Heart left ventricle (tissue), 16 donors: Measurements from ENCODE around the gene SDC4. TPM values are rescaled to one million over a fixed set of nuclear protein-coding genes. Genes with fewer than 3 reads are reported as not detected.
A peak's percentile ranks its signal among the peaks of the same experiment; 100 is the strongest.

Experiments
- ATAC-seq, 4 donors: fragments of 200-7000 bp; cut with Tn5 transposase; one replicate each; pipeline ENCODE4 v1.9.1; 2020 to 2022; ENCODE audit warnings: moderate library complexity in 4 of 4, mild to moderate bottlenecking in 3 of 4, moderate number of reproducible peaks in 1 of 4
- DNase-seq, 5 donors: peaks; one replicate each; pipeline ENCODE4 v3.0.0-alpha.2; 2020
- H3K27ac ChIP-seq, 12 donors: fragments of 200-600 bp; sonication (generic) in 4 of 12; one replicate each; pipeline versions ENCODE4 v1.5.0 to v1.8.0; 2016 to 2022; ENCODE audit warnings: mild to moderate bottlenecking in 2 of 12
- H3K27me3 ChIP-seq, 9 donors: fragments of 200-600 bp; sonication (generic) in 2 of 9; one replicate each; pipeline versions ENCODE4 v1.5.1 to v1.8.0; 2016 to 2022; ENCODE audit warnings: mild to moderate bottlenecking in 3 of 9
- H3K36me3 ChIP-seq, 9 donors: fragments of 200-600 bp; sonication (generic) in 2 of 9; one replicate each; pipeline versions ENCODE4 v1.5.0 to v1.8.0; 2018 to 2022; ENCODE audit warnings: mild to moderate bottlenecking in 2 of 9
- H3K4me1 ChIP-seq, 12 donors: fragments of 200-600 bp; sonication (generic) in 4 of 12; one replicate each; pipeline versions ENCODE4 v1.5.0 to v1.8.0; 2016 to 2022; ENCODE audit warnings: mild to moderate bottlenecking in 3 of 12
- H3K4me3 ChIP-seq, 12 donors: fragments of 200-600 bp; sonication (generic) in 4 of 12; one replicate each; pipeline versions ENCODE4 v1.5.0 to v1.8.0; 2017 to 2022; ENCODE audit warnings: mild to moderate bottlenecking in 9 of 12, moderate library complexity in 4 of 12
- H3K9me3 ChIP-seq, 12 donors: fragments of 200-600 bp; sonication (generic) in 4 of 12; one replicate each; pipeline versions ENCODE4 v1.5.0 to v1.8.0; 2016 to 2022; ENCODE audit warnings: mild to moderate bottlenecking in 1 of 12
- POLR2A ChIP-seq, 2 donors: fragments of 450-650 bp; IDR thresholded peaks; one replicate each; pipeline ENCODE4 v1.6.1; 2017; ENCODE audit warnings: antibody characterized with exemption in 2 of 2, mild to moderate bottlenecking in 2 of 2, moderate library complexity in 2 of 2
- WGBS, 4 donors: extraction: QIAGEN DNeasy Blood & Tissue Kit in 2 of 4; methylation state at CpG; one replicate each; pipeline versions ENCODE4 v1.1.5 to v1.1.7; 2013 to 2018; 5-methylcytosine and 5-hydroxymethylcytosine counted together
- intact Hi-C, 10 donors: fragments of 100-400 bp; cut with DNase I; formaldehyde crosslinking; loops; one replicate each; pipeline versions ENCODE4 v1.11.1 to v1.14.2; 2022
- polyA plus RNA-seq, 2 donors: library from polyadenylated mRNA; stranded (reverse); fragments of 200-250 nt; gene quantifications; one replicate each; pipeline ENCODE4 v1.2.3, GENCODE V29; 2013
- total RNA-seq, 9 donors: library from RNA; depleted of rRNA in 2 of 9; stranded (reverse); fragments of >200 nt in 2 of 9; fragmentation: NEBNext Ultra II Directional in 3 of 9; extraction: Animal tissue kit (Norgen Biotek cat#: 25700) in 3 of 9; gene quantifications; one replicate each; pipeline versions ENCODE4 v1.1.0 to v1.2.4, GENCODE V29; 2016 to 2023
- TF ChIP-seq, protein P1 (sequence below), 12 donors: fragments of 200-600 bp; sonication (generic) in 4 of 12; IDR thresholded peaks; one replicate each; pipeline versions ENCODE4 v1.5.0 to v1.8.0; 2018 to 2022; ENCODE audit warnings: antibody characterized with exemption in 12 of 12, mild to moderate bottlenecking in 5 of 12
- donor health status: ischemic (EF 13 %, LVEDD 7.1; RV severe dilation, severe dysfunction).
- donor health status: healthy with polysubstance abuse.
- donor health status: DM: no; HTN: yes; CAD: no.
- donor health status: DM: no; HTN: no; CAD: no.
- donor health status: ischemic (EF 25% LVEDD 6.9; RV normal size, moderate dysfunction).
- donor health status: ischemic (EF 25% LVEDD 5.7; RV mildly dilated, moderate dysfunction).
- donor health status: healthy.
- donor health status: DM: yes; HTN: yes; CAD: no.
- donor health status: ischemic (EF 35%, LVEDD 5.7; RV mildly dilated, moderate dysfunction).
- donor health status: nonischemic (EF 11% LVEDD 7.7; RV severe dilation, severe dysfunction).
- donor health status: DM: yes; HTN: yes; CAD: no.
- donor health status: PGD.
- donor health status: ischemic (EF 29% LVEDD 5.4; RV normal size, mild dysfunction).
- donor health status: nonischemic (EF 23%, LVEDD 6.1; RV moderate dilation, normal function).

The SDC4 gene
- total and polyA plus RNA-seq, 11 donors = 44.3 to 140 (median 94.1) TPM

DNA sequence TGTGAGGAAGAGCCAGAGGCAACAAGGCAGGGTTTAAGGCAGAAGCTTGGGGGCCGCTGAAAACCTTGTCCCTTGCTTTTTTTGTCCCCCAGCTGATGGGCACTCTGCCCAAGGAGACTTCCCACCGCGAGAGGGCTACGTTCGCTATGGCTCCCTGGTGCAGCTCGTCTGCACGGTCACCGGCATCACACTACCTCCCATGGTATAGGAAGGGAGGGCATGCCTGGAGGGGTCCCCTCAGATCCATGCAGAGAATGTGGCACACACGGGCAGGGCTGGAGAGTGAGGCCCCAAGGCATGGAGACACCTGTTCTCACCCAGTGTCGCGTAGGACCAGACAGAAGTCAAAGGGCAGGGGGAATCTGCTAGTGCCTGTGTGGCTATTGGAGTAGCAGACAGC, 34.3 kb downstream of the SDC4 start:
- DNase-seq (no peak), ATAC-seq (no peak)
- peaks cover 0 to 10% (median 0%) of the 10 kb centered on the region in 12 donors for H3K4me1 ChIP-seq
- TF ChIP-seq, protein P1, sequence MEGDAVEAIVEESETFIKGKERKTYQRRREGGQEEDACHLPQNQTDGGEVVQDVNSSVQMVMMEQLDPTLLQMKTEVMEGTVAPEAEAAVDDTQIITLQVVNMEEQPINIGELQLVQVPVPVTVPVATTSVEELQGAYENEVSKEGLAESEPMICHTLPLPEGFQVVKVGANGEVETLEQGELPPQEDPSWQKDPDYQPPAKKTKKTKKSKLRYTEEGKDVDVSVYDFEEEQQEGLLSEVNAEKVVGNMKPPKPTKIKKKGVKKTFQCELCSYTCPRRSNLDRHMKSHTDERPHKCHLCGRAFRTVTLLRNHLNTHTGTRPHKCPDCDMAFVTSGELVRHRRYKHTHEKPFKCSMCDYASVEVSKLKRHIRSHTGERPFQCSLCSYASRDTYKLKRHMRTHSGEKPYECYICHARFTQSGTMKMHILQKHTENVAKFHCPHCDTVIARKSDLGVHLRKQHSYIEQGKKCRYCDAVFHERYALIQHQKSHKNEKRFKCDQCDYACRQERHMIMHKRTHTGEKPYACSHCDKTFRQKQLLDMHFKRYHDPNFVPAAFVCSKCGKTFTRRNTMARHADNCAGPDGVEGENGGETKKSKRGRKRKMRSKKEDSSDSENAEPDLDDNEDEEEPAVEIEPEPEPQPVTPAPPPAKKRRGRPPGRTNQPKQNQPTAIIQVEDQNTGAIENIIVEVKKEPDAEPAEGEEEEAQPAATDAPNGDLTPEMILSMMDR (IDR thresholded peaks at IDR 0.05) = no peak
- peaks cover 11 to 60% (median 40%) of the 10 kb centered on the region in 9 donors for H3K27me3 ChIP-seq
- no peaks in the 10 kb centered on the region for H3K36me3 ChIP-seq
- H3K27ac ChIP-seq = no peak overlapping the region
- intact Hi-C loops = no loop called here
- H3K9me3 ChIP-seq = no peaks in the 10 kb centered on the region
- H3K4me3 ChIP-seq = no peak overlapping the region
- 80 to 87% (median 84%) methylated on average over 11 of the region's 11 CpGs for WGBS, 4 donors

DNA sequence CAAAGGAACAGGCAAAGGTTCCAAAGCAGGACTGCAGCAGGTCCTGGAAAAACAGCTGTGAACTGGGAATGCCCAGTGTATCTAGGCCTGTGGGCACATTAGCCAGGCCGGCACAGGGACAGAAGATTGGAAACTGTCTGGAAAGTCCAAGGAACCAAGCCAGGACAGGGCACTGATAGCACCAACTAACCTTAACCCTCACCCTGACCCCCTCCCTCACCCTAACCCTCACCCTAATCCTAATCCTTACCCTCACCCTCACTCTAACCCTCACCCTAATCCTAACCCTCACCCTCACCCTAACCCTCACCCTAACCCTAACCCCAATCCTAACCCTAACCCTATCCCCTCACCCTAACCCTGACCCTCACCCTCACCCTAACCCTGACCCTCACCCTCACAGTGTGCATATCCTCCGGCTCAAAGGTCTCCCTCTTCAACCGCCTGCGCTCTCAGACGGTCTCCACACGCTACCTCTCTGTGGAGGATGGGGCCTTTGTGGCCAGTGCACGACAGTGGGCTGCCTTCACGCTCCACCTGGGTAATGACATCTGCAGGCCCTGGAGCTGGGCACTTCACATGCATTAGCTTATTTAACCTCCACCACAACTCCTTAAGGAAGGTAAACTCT, 35.0 kb downstream of the SDC4 start:
- Histone ChIP-seq H3K27me3 (peaks cover 11 to 63% (median 40%) of the 10 kb centered on the region in 9 donors), H3K36me3 (no peaks in the 10 kb centered on the region)
- DNase-seq = no peak

DNA sequence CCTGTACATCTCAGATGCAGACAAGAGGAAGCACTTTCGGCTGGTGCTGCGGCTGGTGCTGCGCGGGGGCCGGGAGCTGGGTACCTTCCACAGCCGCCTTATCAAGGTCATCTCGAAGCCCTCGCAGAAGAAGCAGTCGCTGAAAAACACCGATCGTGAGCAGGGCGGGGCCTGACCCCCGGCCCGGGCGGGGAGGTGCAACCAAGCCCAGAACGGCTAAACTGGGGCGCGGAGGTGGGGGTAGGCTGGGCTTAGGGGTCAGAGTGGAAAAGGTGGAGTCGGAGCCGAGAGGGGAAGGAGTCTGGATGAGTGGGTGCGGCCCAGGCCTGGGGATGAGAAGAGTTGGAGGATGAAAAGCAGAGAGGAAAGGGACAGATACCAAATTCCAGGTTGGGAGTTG, 36.0 kb downstream of the SDC4 start:
- TF ChIP-seq POLR2A (IDR thresholded peaks at IDR 0.05) = no peak
- TF ChIP-seq, protein P1 (IDR thresholded peaks at IDR 0.05) = no peak
- Histone ChIP-seq H3K36me3 (no peaks in the 10 kb centered on the region), H3K9me3 (no peaks in the 10 kb centered on the region), H3K4me1 (peaks cover 0 to 17% (median 0%) of the 10 kb centered on the region in 12 donors), H3K27ac (no peak overlapping the region), H3K4me3 (no peak overlapping the region), H3K27me3 (peaks cover 12 to 69% (median 35%) of the 10 kb centered on the region in 9 donors)
- DNase-seq = no peak
- intact Hi-C loops = no loop called here
- 47 to 65% (median 51%) methylated on average over 19 to 21 of the region's 21 CpGs for WGBS, 4 donors
- ATAC-seq = no peak

More for the DNA sequence above, 35.0 kb downstream of the SDC4 start:
- H3K27ac ChIP-seq = no peak overlapping the region
- no peaks in the 10 kb centered on the region for H3K9me3 ChIP-seq
- ATAC-seq = no peak
- 88 to 94% (median 92%) methylated on average over 8 of the region's 8 CpGs for WGBS, 4 donors
- TF ChIP-seq POLR2A (IDR thresholded peaks at IDR 0.05) = no peak
- TF ChIP-seq, protein P1 (IDR thresholded peaks at IDR 0.05) = no peak
- no peak overlapping the region for H3K4me3 ChIP-seq
- peaks cover 0 to 13% (median 0%) of the 10 kb centered on the region in 12 donors for H3K4me1 ChIP-seq
- intact Hi-C loops = no loop called here

DNA sequence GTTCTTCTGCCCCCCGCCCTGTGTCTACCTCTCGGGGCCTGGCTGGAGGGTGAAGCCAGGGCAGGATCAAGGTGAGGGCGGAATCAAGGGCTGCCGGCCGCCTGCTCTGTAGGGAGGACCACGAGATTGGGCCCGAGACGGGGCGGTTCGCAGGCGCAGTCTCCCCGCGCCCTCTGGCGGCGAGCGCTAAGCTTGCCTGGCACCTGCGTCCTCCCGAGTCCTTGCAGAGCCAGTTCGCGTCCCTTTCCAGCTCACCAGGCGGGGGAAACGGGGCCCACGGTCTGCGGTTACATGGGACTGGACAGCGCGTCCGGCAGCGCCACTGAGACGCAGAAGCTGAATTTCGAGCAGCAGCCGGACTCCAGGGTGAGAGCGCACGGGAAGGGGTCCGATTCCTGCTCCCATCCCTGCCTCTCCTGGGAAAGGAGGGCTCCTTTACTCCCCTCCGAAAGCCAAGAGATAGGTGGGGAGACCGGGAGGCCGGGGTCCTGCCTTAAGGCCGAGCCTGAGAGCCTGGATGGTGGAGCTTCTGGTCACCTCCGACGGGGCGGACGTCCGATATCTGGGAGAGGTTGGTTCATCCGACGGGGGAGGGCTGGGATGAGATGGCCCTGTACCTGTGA, 36.5 kb downstream of the SDC4 start:
- TF ChIP-seq, protein P1 (IDR thresholded peaks at IDR 0.05) = peak; percentile 52 to 75 (median 65)
- TF ChIP-seq POLR2A (IDR thresholded peaks at IDR 0.05) = no peak
- 16 to 27% (median 18%) methylated on average over 45 of the region's 45 CpGs for WGBS, 4 donors
- DNase-seq (peak in 3 of 5 donors; percentile 49 to 81 (median 61)), ATAC-seq (peak in 3 of 4 donors; percentile 47 to 75 (median 64))
- Histone ChIP-seq H3K36me3 (no peaks in the 10 kb centered on the region), H3K4me3 (no peak overlapping the region), H3K9me3 (no peaks in the 10 kb centered on the region), H3K4me1 (peaks cover 0 to 16% (median 0%) of the 10 kb centered on the region in 12 donors), H3K27ac (no peak overlapping the region), H3K27me3 (peaks cover 15 to 69% (median 35%) of the 10 kb centered on the region in 9 donors)
- intact Hi-C loops = no loop called here
